H1 (cell line): Measurements from ENCODE around the gene PAPSS2. TPM values are rescaled to one million over a fixed set of nuclear protein-coding genes. Genes with fewer than 3 reads are reported as not detected.

ENCODE experiments used
- ATF3 ChIP-seq: IDR thresholded peaks from 2 replicates; pipeline ENCODE4 v1.6.1; 2011; ENCODE audit warnings: low read depth, mild to moderate bottlenecking, low read length; ENCODE audit not compliant: insufficient read depth
- GTF2F1 ChIP-seq: IDR thresholded peaks from 2 replicates; pipeline ENCODE4 v1.6.1; 2012; ENCODE audit warnings: low read depth, low read length, improper control_type of control experiment, borderline replicate concordance
- KDM4A ChIP-seq: IDR thresholded peaks from one replicate; pipeline ENCODE4 v1.7.1; 2012; ENCODE audit warnings: low read depth, mild to moderate bottlenecking, moderate library complexity, low read length, inconsistent platforms; ENCODE audit not compliant: severe bottlenecking
- MAFK ChIP-seq: IDR thresholded peaks from 2 replicates; pipeline ENCODE4 v1.6.1; 2012; ENCODE audit warnings: low read depth, mild to moderate bottlenecking, improper control_type of control experiment, low read length
- SIN3A ChIP-seq, 2 experiments: IDR thresholded peaks in 1 of 2; conservative IDR thresholded peaks in 1 of 2; 2 replicates each; pipeline ENCODE4 v1.6.1; 2011 to 2012; ENCODE audit warnings: low read length in 2 of 2, improper control_type of control experiment in 1 of 2, low read depth in 1 of 2, mild to moderate bottlenecking in 1 of 2
- SP1 ChIP-seq: IDR thresholded peaks from 2 replicates; pipeline ENCODE4 v1.6.1; 2011; ENCODE audit warnings: low read depth, low read length
- SP2 ChIP-seq: IDR thresholded peaks from 2 replicates; pipeline ENCODE4 v1.6.1; 2012; ENCODE audit warnings: mild to moderate bottlenecking, low read length, inconsistent platforms
- SP4 ChIP-seq: IDR thresholded peaks from 2 replicates; pipeline ENCODE4 v1.6.1; 2012; ENCODE audit warnings: low read length, inconsistent platforms
- TBP ChIP-seq: IDR thresholded peaks from 2 replicates; pipeline ENCODE4 v1.6.1; 2011; ENCODE audit warnings: low read depth, low read length, improper control_type of control experiment
- USF2 ChIP-seq: IDR thresholded peaks from 2 replicates; pipeline ENCODE4 v1.6.1; 2011; ENCODE audit warnings: low read length, improper control_type of control experiment
- polyA plus RNA-seq, 7 experiments: library from polyadenylated mRNA; depleted of rRNA in 3 of 7; stranded (reverse) in 5 of 7; unstranded in 2 of 7; fragments of >200 nt in 5 of 7; fragments of 200-250 nt in 2 of 7; gene quantifications; 1 replicate in 5 of 7; 2 replicates in 1 of 7; 4 replicates in 1 of 7; pipeline versions ENCODE4 v1.2.1 to v1.2.3, GENCODE V29; 2011 to 2013; ENCODE audit warnings: missing spikeins in 2 of 7, mixed read lengths in 2 of 7
- total RNA-seq: library from RNA; stranded (reverse); fragmentation: NEBNext Ultra II Directional; extraction: Animal tissue kit (Norgen Biotek cat#: 25700); gene quantifications from 2 replicates; pipeline ENCODE4 v1.2.1, GENCODE V29; 2021
- TF ChIP-seq, protein P1 (sequence below): fragments of 300-600 bp; sonication (generic); IDR thresholded peaks from 2 replicates; pipeline ENCODE4 v1.7.1; 2012; ENCODE audit warnings: low read length, moderate library complexity, mild to moderate bottlenecking, inconsistent platforms; ENCODE audit not compliant: insufficient replicate concordance

Gene PAPSS2
- total and polyA plus RNA-seq, 2 of the 8 experiments (the other 6 are each of a cell fraction or from before 2014, with no cell fraction given): 7.6 to 20.2 TPM

DNA sequence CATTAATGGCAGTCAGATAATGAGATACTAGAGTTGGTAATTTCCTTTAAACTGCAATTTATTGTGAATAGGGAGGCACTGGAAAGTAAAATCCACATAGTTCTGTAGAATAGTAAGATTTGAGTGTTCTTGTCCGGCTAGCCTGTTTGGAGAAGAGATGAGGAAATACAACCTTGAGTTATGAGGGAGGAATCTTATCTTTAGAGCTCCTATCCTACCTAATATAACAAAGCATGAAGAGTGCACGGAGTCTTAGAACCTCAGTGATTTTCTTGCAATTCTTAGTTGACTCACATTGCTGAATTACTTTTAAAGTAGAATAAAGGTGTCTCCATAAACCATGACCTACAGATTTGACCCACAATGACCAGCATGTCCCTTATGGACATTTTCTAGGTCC is 84.9 kb downstream of the PAPSS2 start (continued):
- TF ChIP-seq, protein P1, sequence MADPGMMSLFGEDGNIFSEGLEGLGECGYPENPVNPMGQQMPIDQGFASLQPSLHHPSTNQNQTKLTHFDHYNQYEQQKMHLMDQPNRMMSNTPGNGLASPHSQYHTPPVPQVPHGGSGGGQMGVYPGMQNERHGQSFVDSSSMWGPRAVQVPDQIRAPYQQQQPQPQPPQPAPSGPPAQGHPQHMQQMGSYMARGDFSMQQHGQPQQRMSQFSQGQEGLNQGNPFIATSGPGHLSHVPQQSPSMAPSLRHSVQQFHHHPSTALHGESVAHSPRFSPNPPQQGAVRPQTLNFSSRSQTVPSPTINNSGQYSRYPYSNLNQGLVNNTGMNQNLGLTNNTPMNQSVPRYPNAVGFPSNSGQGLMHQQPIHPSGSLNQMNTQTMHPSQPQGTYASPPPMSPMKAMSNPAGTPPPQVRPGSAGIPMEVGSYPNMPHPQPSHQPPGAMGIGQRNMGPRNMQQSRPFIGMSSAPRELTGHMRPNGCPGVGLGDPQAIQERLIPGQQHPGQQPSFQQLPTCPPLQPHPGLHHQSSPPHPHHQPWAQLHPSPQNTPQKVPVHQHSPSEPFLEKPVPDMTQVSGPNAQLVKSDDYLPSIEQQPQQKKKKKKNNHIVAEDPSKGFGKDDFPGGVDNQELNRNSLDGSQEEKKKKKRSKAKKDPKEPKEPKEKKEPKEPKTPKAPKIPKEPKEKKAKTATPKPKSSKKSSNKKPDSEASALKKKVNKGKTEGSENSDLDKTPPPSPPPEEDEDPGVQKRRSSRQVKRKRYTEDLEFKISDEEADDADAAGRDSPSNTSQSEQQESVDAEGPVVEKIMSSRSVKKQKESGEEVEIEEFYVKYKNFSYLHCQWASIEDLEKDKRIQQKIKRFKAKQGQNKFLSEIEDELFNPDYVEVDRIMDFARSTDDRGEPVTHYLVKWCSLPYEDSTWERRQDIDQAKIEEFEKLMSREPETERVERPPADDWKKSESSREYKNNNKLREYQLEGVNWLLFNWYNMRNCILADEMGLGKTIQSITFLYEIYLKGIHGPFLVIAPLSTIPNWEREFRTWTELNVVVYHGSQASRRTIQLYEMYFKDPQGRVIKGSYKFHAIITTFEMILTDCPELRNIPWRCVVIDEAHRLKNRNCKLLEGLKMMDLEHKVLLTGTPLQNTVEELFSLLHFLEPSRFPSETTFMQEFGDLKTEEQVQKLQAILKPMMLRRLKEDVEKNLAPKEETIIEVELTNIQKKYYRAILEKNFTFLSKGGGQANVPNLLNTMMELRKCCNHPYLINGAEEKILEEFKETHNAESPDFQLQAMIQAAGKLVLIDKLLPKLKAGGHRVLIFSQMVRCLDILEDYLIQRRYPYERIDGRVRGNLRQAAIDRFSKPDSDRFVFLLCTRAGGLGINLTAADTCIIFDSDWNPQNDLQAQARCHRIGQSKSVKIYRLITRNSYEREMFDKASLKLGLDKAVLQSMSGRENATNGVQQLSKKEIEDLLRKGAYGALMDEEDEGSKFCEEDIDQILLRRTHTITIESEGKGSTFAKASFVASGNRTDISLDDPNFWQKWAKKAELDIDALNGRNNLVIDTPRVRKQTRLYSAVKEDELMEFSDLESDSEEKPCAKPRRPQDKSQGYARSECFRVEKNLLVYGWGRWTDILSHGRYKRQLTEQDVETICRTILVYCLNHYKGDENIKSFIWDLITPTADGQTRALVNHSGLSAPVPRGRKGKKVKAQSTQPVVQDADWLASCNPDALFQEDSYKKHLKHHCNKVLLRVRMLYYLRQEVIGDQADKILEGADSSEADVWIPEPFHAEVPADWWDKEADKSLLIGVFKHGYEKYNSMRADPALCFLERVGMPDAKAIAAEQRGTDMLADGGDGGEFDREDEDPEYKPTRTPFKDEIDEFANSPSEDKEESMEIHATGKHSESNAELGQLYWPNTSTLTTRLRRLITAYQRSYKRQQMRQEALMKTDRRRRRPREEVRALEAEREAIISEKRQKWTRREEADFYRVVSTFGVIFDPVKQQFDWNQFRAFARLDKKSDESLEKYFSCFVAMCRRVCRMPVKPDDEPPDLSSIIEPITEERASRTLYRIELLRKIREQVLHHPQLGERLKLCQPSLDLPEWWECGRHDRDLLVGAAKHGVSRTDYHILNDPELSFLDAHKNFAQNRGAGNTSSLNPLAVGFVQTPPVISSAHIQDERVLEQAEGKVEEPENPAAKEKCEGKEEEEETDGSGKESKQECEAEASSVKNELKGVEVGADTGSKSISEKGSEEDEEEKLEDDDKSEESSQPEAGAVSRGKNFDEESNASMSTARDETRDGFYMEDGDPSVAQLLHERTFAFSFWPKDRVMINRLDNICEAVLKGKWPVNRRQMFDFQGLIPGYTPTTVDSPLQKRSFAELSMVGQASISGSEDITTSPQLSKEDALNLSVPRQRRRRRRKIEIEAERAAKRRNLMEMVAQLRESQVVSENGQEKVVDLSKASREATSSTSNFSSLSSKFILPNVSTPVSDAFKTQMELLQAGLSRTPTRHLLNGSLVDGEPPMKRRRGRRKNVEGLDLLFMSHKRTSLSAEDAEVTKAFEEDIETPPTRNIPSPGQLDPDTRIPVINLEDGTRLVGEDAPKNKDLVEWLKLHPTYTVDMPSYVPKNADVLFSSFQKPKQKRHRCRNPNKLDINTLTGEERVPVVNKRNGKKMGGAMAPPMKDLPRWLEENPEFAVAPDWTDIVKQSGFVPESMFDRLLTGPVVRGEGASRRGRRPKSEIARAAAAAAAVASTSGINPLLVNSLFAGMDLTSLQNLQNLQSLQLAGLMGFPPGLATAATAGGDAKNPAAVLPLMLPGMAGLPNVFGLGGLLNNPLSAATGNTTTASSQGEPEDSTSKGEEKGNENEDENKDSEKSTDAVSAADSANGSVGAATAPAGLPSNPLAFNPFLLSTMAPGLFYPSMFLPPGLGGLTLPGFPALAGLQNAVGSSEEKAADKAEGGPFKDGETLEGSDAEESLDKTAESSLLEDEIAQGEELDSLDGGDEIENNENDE: no peak
- no peak for TF ChIP-seq MAFK
- TF ChIP-seq SP1: no peak
- no peak for TF ChIP-seq SP2
- TF ChIP-seq TBP: no peak
- no peak for TF ChIP-seq KDM4A
- no peak for TF ChIP-seq SIN3A (conservative IDR thresholded peaks at IDR 0.05 in 1 of 2, IDR thresholded peaks at IDR 0.05 in 1 of 2; ENCODE audit: low read depth in 1 of 2, low read length in 2 of 2)
- no peak for TF ChIP-seq SP4
- TF ChIP-seq ATF3: no peak
- no peak for TF ChIP-seq GTF2F1
- no peak for TF ChIP-seq USF2
